Pancreas (tissue), 10 donors: Measurements from ENCODE around the gene RPRD2. TPM values are rescaled to one million over a fixed set of nuclear protein-coding genes. Genes with fewer than 3 reads are reported as not detected.
"Not testable (repeated sequence)": the region's sequence is repeated elsewhere in the genome, so short reads cannot be mapped to it uniquely, and the experiment has no call there.

Experiments used
- ATAC-seq, 4 donors: fragments of 200-7000 bp; cut with Tn5 transposase; one replicate each; pipeline versions ENCODE4 v1.8.0 to v1.9.1; 2020; ENCODE audit warnings: mild to moderate bottlenecking in 4 of 4, moderate library complexity in 4 of 4
- DNase-seq, 6 donors: peaks; one replicate each; pipeline ENCODE4 v3.0.0-alpha.2; 2020
- FAIRE-seq: peaks from 2 replicates; lab custom pipeline; 2012; peaks lifted over from hg19 to GRCh38; lab: Jason Lieb, UNC
- H3K27ac ChIP-seq, 4 donors: fragments of 200-600 bp; sonication (generic); 1 replicate in 3 of 4; 2 replicates in 1 of 4; pipeline versions ENCODE4 v1.5.0 to v1.8.0; 2020
- H3K27me3 ChIP-seq, 4 donors: fragments of 200-600 bp; one replicate each; pipeline ENCODE4 v1.8.0; 2021
- H3K36me3 ChIP-seq, 3 donors: fragments of 200-600 bp; sonication (generic) in 1 of 3; one replicate each; pipeline versions ENCODE4 v1.5.0 to v1.8.0; 2020 to 2021
- H3K4me1 ChIP-seq, 3 donors: fragments of 200-600 bp; one replicate each; pipeline ENCODE4 v1.8.0; 2021
- H3K4me3 ChIP-seq, 4 donors: fragments of 200-600 bp; sonication (generic) in 2 of 4; one replicate each; pipeline versions ENCODE4 v1.5.0 to v1.8.0; 2020 to 2021
- H3K9me3 ChIP-seq, 4 donors: fragments of 200-600 bp; one replicate each; pipeline ENCODE4 v1.8.0; 2021
- WGBS, 2 donors: extraction: QIAGEN DNeasy Blood & Tissue Kit; methylation state at CpG; one replicate each; pipeline ENCODE4 v1.1.7; 2013; 5-methylcytosine and 5-hydroxymethylcytosine counted together
- intact Hi-C, 3 donors: fragments of 100-400 bp; cut with DNase I; formaldehyde crosslinking; loops; one replicate each; pipeline versions ENCODE4 v1.11.1 to v1.14.2; 2022
- polyA plus RNA-seq, 2 donors: library from polyadenylated mRNA; stranded (reverse); fragments of 200-250 nt; gene quantifications; one replicate each; pipeline ENCODE4 v1.2.3, GENCODE V29; 2013
- total RNA-seq, 6 donors: library from RNA; stranded (reverse); fragmentation: NEBNext Ultra II Directional in 4 of 6; extraction: Animal tissue kit (Norgen Biotek cat#: 25700) in 4 of 6; gene quantifications; one replicate each; pipeline versions ENCODE4 v1.2.1 to v1.2.4, GENCODE V29; 2021 to 2023
- TF ChIP-seq, protein P1 (sequence below), 4 donors: fragments of 200-600 bp; sonication (generic) in 3 of 4; IDR thresholded peaks; one replicate each; pipeline versions ENCODE4 v1.5.0 to v1.8.0; 2021; ENCODE audit warnings: antibody characterized with exemption in 4 of 4
- donor health status: healthy with polysubstance abuse.
- donor health status: DM: no; HTN: no; CAD: no; lungs with moderate emphysema.
- donor health status: DM: no; HTN: no; CAD: no.
- donor health status: control.
- donor health status: control.
- donor health status: Bipolar disorder and iron deficiency.
- donor health status: DM: yes; HTN: yes; CAD: no.
- donor health status: DM: no; HTN: no; CAD: no.
- donor health status: DM: no; HTN: no; CAD: no.
- donor health status: DM: yes; HTN: yes; CAD: no.

Gene RPRD2
- total and polyA plus RNA-seq, 8 donors, result 5.2 to 22.3 (median 14.1) TPM

DNA sequence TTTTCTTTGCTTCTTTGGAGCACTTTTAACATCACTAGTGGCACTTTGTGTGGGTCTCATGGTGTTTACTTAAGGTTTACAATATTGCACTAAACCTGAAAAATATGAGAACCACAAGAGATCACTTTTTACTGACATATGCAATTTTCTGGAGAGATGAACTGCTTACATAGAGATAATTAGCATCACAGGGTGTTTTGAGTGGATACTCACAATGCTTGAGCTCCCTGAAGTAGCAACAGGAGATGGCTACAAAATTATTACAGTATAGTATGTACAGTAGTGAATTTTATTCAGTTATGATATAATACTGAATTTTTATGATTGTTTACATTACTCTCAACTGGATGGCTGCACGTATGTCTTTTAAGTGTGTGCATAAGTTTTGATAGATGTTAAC, 22.6 kb downstream of the RPRD2 start:
- FAIRE-seq, result no peak
- Histone ChIP-seq H3K27me3 (no peaks in the 10 kb centered on the region), H3K9me3 (no peaks in the 10 kb centered on the region), H3K4me3 (no peak overlapping the region), H3K27ac (peak overlapping the region in 2 of 4 donors; percentile 46 to 48), H3K36me3 (no peaks in the 10 kb centered on the region), H3K4me1 (peaks cover 25 to 36% (median 35%) of the 10 kb centered on the region in 3 donors)
- intact Hi-C loops, result no loop called here
- WGBS, 2 donors, result 38 to 39% methylated on average over 1 of the region's 1 CpG
- no peak for DNase-seq
- peak in 2 of 4 donors; percentile 8 to 31 for ATAC-seq
- TF ChIP-seq, protein P1, sequence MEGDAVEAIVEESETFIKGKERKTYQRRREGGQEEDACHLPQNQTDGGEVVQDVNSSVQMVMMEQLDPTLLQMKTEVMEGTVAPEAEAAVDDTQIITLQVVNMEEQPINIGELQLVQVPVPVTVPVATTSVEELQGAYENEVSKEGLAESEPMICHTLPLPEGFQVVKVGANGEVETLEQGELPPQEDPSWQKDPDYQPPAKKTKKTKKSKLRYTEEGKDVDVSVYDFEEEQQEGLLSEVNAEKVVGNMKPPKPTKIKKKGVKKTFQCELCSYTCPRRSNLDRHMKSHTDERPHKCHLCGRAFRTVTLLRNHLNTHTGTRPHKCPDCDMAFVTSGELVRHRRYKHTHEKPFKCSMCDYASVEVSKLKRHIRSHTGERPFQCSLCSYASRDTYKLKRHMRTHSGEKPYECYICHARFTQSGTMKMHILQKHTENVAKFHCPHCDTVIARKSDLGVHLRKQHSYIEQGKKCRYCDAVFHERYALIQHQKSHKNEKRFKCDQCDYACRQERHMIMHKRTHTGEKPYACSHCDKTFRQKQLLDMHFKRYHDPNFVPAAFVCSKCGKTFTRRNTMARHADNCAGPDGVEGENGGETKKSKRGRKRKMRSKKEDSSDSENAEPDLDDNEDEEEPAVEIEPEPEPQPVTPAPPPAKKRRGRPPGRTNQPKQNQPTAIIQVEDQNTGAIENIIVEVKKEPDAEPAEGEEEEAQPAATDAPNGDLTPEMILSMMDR (IDR thresholded peaks at IDR 0.05), result no peak

DNA sequence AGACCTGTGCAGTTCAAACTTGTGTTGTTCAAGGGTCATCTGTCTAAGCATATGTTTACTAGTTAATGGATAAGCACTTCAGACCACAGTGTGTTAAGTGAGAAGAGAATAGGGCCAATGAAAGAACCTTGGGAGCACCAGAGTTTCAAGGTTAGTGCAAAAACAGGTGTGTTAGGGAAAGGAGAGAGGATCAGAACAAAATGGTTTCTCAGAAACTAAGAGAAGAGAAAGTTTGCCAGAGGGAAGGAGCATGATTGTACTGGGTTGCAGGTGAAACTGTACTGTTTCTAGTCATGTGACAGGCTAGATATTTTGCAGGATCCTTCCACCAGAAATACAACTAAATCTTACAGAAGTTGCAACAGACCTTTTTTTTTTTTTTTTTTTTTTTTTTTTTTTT, 23.3 kb downstream of the RPRD2 start:
- H3K36me3 ChIP-seq, result no peaks in the 10 kb centered on the region
- peak overlapping the region in 2 of 4 donors; percentile 46 to 48 for H3K27ac ChIP-seq
- intact Hi-C loops, result no loop called here
- H3K9me3 ChIP-seq, result no peaks in the 10 kb centered on the region
- TF ChIP-seq, protein P1 (IDR thresholded peaks at IDR 0.05), result no peak
- ATAC-seq (peak; percentile 54 to 79 (median 70)), DNase-seq (no peak), FAIRE-seq (no peak)
- peaks cover 25 to 37% (median 36%) of the 10 kb centered on the region in 3 donors for H3K4me1 ChIP-seq
- no peak overlapping the region for H3K4me3 ChIP-seq
- H3K27me3 ChIP-seq, result no peaks in the 10 kb centered on the region

DNA sequence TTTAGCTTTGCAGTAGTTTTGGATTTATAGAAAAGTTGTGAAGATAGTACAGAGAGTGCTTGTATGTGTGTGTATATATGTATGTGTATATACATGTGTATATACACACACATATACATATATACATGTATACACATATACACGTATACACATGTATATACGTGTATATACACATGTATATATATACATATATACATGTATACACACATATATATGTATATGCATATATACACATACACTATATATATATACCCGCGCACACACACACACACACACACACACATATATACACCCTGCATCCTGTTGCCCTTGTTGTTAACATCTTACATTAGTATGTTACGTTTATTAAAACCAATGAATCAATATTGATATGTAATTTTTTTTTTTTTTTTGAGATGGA, 24.3 kb downstream of the RPRD2 start:
- FAIRE-seq (no peak), ATAC-seq (no peak), DNase-seq (no peak)
- no peaks in the 10 kb centered on the region for H3K9me3 ChIP-seq
- intact Hi-C loops, result no loop called here
- H3K4me3 ChIP-seq, result no peak overlapping the region
- peaks cover 25 to 37% (median 36%) of the 10 kb centered on the region in 3 donors for H3K4me1 ChIP-seq
- WGBS, 2 donors, result 82 to 88% methylated on average over 5 of the region's 5 CpGs
- TF ChIP-seq, protein P1 (IDR thresholded peaks at IDR 0.05), result no peak
- no peaks in the 10 kb centered on the region for H3K27me3 ChIP-seq
- no peaks in the 10 kb centered on the region for H3K36me3 ChIP-seq
- H3K27ac ChIP-seq, result peak overlapping the region in 1 of 4 donors; percentile 46

DNA sequence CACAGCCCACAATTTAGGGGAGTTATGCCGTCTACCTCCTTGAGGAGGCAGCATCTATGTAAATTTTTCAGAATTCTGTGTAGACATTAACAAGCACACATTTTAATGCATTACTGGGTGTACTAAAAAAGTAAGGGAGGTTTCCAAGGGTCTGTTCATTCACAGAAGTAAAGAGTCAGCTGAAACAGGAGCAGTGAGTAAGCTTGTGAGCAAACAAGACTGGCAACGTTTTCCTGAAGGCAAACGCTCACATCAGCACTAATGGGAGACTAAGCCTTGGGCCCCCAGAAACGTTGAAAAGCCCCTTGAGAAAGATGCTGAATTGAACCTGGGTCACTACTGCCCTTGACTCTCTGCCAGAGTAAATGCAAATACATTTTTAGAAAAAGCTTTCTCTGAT, 25.7 kb downstream of the RPRD2 start:
- peaks cover 25 to 37% (median 36%) of the 10 kb centered on the region in 3 donors for H3K4me1 ChIP-seq
- no peaks in the 10 kb centered on the region for H3K27me3 ChIP-seq
- ATAC-seq (peak; percentile 36 to 65 (median 52)), DNase-seq (no peak), FAIRE-seq (no peak)
- no peak overlapping the region for H3K4me3 ChIP-seq
- TF ChIP-seq, protein P1 (IDR thresholded peaks at IDR 0.05), result no peak
- H3K27ac ChIP-seq, result no peak overlapping the region
- no peaks in the 10 kb centered on the region for H3K9me3 ChIP-seq
- H3K36me3 ChIP-seq, result no peaks in the 10 kb centered on the region
- intact Hi-C loops, result no loop called here
- WGBS, 2 donors, result 6 to 19% methylated on average over 4 of the region's 4 CpGs

DNA sequence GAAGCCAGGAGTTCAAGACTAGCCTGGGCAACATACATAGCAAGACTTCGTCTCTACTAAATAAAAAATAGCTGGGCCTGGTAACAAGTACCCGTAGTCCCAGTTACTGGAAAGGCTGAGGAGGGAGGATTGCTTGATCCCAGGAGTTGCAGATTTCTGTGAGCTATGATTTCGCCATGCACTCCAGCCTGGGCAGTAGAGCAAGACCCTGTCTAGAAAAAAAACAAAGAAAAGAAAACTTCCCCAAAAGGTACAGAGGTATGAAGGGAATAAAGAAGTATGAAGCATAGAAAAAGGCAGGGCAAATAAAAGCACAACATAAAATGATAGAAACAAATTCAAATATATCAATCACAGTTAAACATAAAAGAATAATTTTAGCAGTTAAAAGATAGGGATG, 28.7 kb downstream of the RPRD2 start:
- FAIRE-seq, result no peak
- Histone ChIP-seq H3K27ac (no peak overlapping the region), H3K4me1 (peaks cover 20 to 26% (median 23%) of the 10 kb centered on the region in 3 donors), H3K27me3 (no peaks in the 10 kb centered on the region), H3K36me3 (no peaks in the 10 kb centered on the region), H3K9me3 (no peaks in the 10 kb centered on the region), H3K4me3 (no peak overlapping the region)
- DNase-seq, result no peak
- no peak for ATAC-seq
- TF ChIP-seq, protein P1 (IDR thresholded peaks at IDR 0.05), result no peak
- intact Hi-C loops, result no loop called here
- WGBS, 2 donors, result 65 to 78% methylated on average over 3 of the region's 3 CpGs

DNA sequence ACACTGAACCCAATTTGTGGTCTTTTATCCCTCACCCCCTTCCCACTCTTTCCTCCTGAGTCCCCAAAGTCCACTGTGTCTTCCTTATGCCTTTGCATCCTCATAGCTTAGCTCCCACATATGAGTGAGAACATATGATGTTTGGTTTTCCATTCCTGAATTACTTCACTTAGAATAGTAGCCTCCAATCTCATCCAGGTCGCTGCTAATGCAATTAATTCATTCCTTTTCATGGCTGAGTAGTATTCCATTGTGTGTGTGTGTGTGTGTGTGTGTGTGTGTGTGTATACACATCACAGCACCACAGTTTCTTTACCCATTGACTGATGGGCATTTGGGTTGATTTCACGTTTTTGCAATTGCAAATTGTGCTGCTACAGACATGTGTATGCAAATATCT, 31.2 kb downstream of the RPRD2 start:
- H3K4me3 ChIP-seq, FAIRE-seq, H3K9me3 ChIP-seq, ATAC-seq, H3K27ac ChIP-seq, intact Hi-C loops, H3K36me3 ChIP-seq, DNase-seq, H3K4me1 ChIP-seq, H3K27me3 ChIP-seq: not testable (repeated sequence)
- WGBS, 2 donors, result 93 to 95% methylated on average over 2 of the region's 2 CpGs
